OCI-LY7 (cell line): Measurements from ENCODE around the gene NAV2. TPM values are rescaled to one million over a fixed set of nuclear protein-coding genes. Genes with fewer than 3 reads are reported as not detected.

Source experiments
- BruUV-seq: library from RNA; stranded (reverse); fragments of 400-500 nt; replicated peaks from 2 replicates; lab custom pipeline; 2021; lab: Mats Ljungman, UMichigan
- CTCF ChIA-PET: fragments of 300-600 bp; sonication (Branson Sonifier 250); formaldehyde crosslinking; loops from one replicate; lab custom pipeline; 2022; ENCODE audit warnings: antibody characterized with exemption; ENCODE audit not compliant: unreplicated experiment; lab: Charles Lee
- POLR2A ChIA-PET: fragments of 300-600 bp; sonication (Branson Sonifier 250); formaldehyde crosslinking; loops from one replicate; lab custom pipeline; 2022; ENCODE audit warnings: antibody characterized with exemption; lab: Charles Lee
- DNase-seq: peaks from one replicate; pipeline ENCODE4 v3.0.0-alpha.2; 2015; ENCODE audit warnings: low spot score
- H2AFZ ChIP-seq: fragments of 200-600 bp; sonication (generic), shearing (Covaris generic); 2 replicates; pipeline ENCODE4 v1.6.1; 2014; ENCODE audit warnings: mild to moderate bottlenecking, antibody characterized with exemption, low read length, moderate library complexity
- H3K27ac ChIP-seq: fragments of 200-600 bp; sonication (generic); 2 replicates; pipeline ENCODE4 v1.5.1; 2014; ENCODE audit warnings: mixed run types, low read depth, mild to moderate bottlenecking, moderate library complexity, low read length, inconsistent platforms; ENCODE audit not compliant: poor library complexity, severe bottlenecking
- H3K36me3 ChIP-seq: fragments of 200-600 bp; sonication (generic); 2 replicates; pipeline ENCODE4 v1.6.1; 2014; ENCODE audit warnings: mild to moderate bottlenecking, antibody characterized with exemption, low read length, moderate library complexity, mixed read lengths; ENCODE audit not compliant: insufficient read depth
- H3K4me1 ChIP-seq: fragments of 200-600 bp; sonication (generic); 2 replicates; pipeline ENCODE4 v1.5.1; 2014; ENCODE audit warnings: mild to moderate bottlenecking, low read length; ENCODE audit not compliant: insufficient read depth, poor library complexity, severe bottlenecking
- H3K4me2 ChIP-seq: fragments of 200-600 bp; sonication (generic); 2 replicates; pipeline ENCODE4 v1.6.1; 2014; ENCODE audit warnings: mild to moderate bottlenecking, low read length
- H3K4me3 ChIP-seq: fragments of 200-600 bp; sonication (generic); 2 replicates; pipeline ENCODE4 v1.5.1; 2014; ENCODE audit warnings: mild to moderate bottlenecking, low read depth, low read length; ENCODE audit not compliant: poor library complexity, severe bottlenecking
- H3K79me2 ChIP-seq: fragments of 200-600 bp; sonication (generic); 2 replicates; pipeline ENCODE4 v1.6.1; 2016; ENCODE audit warnings: low read depth, mild to moderate bottlenecking, low read length, moderate library complexity, mixed read lengths; ENCODE audit not compliant: insufficient read depth
- H3K9me2 ChIP-seq: fragments of 200-600 bp; sonication (generic); 2 replicates; pipeline ENCODE4 v1.6.1; 2016; ENCODE audit warnings: mild to moderate bottlenecking, low read length, mixed read lengths; ENCODE audit not compliant: insufficient read depth
- H3K9me3 ChIP-seq: fragments of 200-600 bp; sonication (generic); 2 replicates; pipeline ENCODE4 v1.6.1; 2014; ENCODE audit warnings: mild to moderate bottlenecking, mixed run types, low read length, mixed read lengths
- H4K20me1 ChIP-seq: fragments of 200-600 bp; sonication (generic); 2 replicates; pipeline ENCODE4 v1.6.1; 2014; ENCODE audit warnings: mild to moderate bottlenecking, antibody characterized with exemption, low read length, moderate library complexity, mixed read lengths; ENCODE audit not compliant: insufficient read depth
- CTCF ChIP-seq: fragments of 200-600 bp; sonication (generic); conservative IDR thresholded peaks from 2 replicates; pipeline ENCODE4 v1.5.1; 2014; ENCODE audit warnings: mild to moderate bottlenecking, antibody characterized with exemption, low read length, moderate library complexity, mixed read lengths
- EZH2phosphoT487 ChIP-seq: fragments of 200-600 bp; sonication (generic); IDR thresholded peaks from 2 replicates; pipeline ENCODE4 v1.6.1; 2018; ENCODE audit warnings: low read depth, borderline replicate concordance, mild to moderate bottlenecking, mixed run types, antibody characterized with exemption, low read length, moderate library complexity, mixed read lengths
- intact Hi-C: fragments of 100-400 bp; cut with micrococcal nuclease; formaldehyde crosslinking; loops from one replicate; pipeline ENCODE4 v1.10.0; 2022; ENCODE audit not compliant: unreplicated experiment
- total RNA-seq, 2 experiments: library from RNA; depleted of rRNA in 1 of 2; stranded (reverse); fragments of >200 nt in 1 of 2; shearing (Covaris generic) in 1 of 2; gene quantifications; 2 replicates each; pipeline ENCODE4 v1.2.3, GENCODE V29; 2014 to 2022

NAV2 gene
- total RNA-seq, 2 experiments from 2014 or later = 0.06 to 0.68 TPM

- no TSS peak for BruUV-seq
- Histone ChIP-seq H3K4me3 (no peak overlapping the region), H4K20me1 (no peaks in the 10 kb centered on the region), H3K4me2 (no peak overlapping the region), H2AFZ (no peak overlapping the region), H3K36me3 (no peaks in the 10 kb centered on the region), H3K4me1 (no peaks in the 10 kb centered on the region), H3K9me2 (no peaks in the 10 kb centered on the region), H3K79me2 (no peaks in the 10 kb centered on the region), H3K9me3 (no peaks in the 10 kb centered on the region), H3K27ac (no peak overlapping the region)
- intact Hi-C loops = no loop called here
- TF ChIP-seq CTCF (no peak), EZH2phosphoT487 (no peak)
- POLR2A ChIA-PET = interaction anchor here (0.6 to 1.2 kb wide), 2 partner anchors 13 to 42 kb away, joined by 3 read pairs; no protein-coding TSS in a partner anchor
- DNase-seq = no peak
- CTCF ChIA-PET = no interaction called here
Measured at GRCh38 chr11:19867064-19867463, 154.4 kb downstream of the NAV2 start.

- CTCF ChIA-PET = no interaction called here
- Histone ChIP-seq H3K4me2 (no peak overlapping the region), H3K9me2 (no peaks in the 10 kb centered on the region), H3K27ac (no peak overlapping the region), H3K36me3 (no peaks in the 10 kb centered on the region), H4K20me1 (no peaks in the 10 kb centered on the region), H3K79me2 (no peaks in the 10 kb centered on the region), H3K4me1 (no peaks in the 10 kb centered on the region), H3K4me3 (no peak overlapping the region), H3K9me3 (no peaks in the 10 kb centered on the region), H2AFZ (no peak overlapping the region)
- POLR2A ChIA-PET = no interaction called here
- DNase-seq = no peak
- BruUV-seq = no TSS peak
- no peak for TF ChIP-seq CTCF
- TF ChIP-seq EZH2phosphoT487 = no peak
- intact Hi-C loops = no loop called here
Measured at GRCh38 chr11:19868281-19868821, 155.7 kb downstream of the NAV2 start.

GRCh38 chr11:19868871-19869270 lies 156.2 kb downstream of the NAV2 start:
- Histone ChIP-seq H3K4me3 (no peak overlapping the region), H3K79me2 (no peaks in the 10 kb centered on the region), H3K27ac (no peak overlapping the region), H3K9me2 (no peaks in the 10 kb centered on the region), H3K36me3 (no peaks in the 10 kb centered on the region), H4K20me1 (no peaks in the 10 kb centered on the region), H3K9me3 (no peaks in the 10 kb centered on the region), H3K4me2 (no peak overlapping the region), H3K4me1 (no peaks in the 10 kb centered on the region), H2AFZ (no peak overlapping the region)
- DNase-seq = no peak
- POLR2A ChIA-PET = no interaction called here
- TF ChIP-seq CTCF (no peak), EZH2phosphoT487 (no peak)
- intact Hi-C loops = no loop called here
- no TSS peak for BruUV-seq
- CTCF ChIA-PET = no interaction called here
